Ishikawa (cell line): ENCODE results near the gene SH3PXD2A.

Source experiments
- CEBPB ChIP-seq: IDR thresholded peaks from 2 replicates; pipeline ENCODE4 v1.6.1; 2012
- CREB1 ChIP-seq: IDR thresholded peaks from 2 replicates; pipeline ENCODE4 v1.6.1; 2012; ENCODE audit warnings: low read depth
- EGR1 ChIP-seq: IDR thresholded peaks from 2 replicates; pipeline ENCODE4 v1.6.1; 2012
- EP300 ChIP-seq: IDR thresholded peaks from 2 replicates; pipeline ENCODE4 v1.6.1; 2012; ENCODE audit warnings: borderline replicate concordance
- FOXM1 ChIP-seq: IDR thresholded peaks from 2 replicates; pipeline ENCODE4 v1.6.1; 2012; ENCODE audit warnings: low read depth, borderline replicate concordance
- NFIC ChIP-seq: IDR thresholded peaks from 2 replicates; pipeline ENCODE4 v1.6.1; 2012
- RAD21 ChIP-seq: IDR thresholded peaks from 2 replicates; pipeline ENCODE4 v1.6.1; 2012; ENCODE audit warnings: low read depth
- TAF1 ChIP-seq: IDR thresholded peaks from 2 replicates; pipeline ENCODE4 v1.6.1; 2012; ENCODE audit warnings: low read depth, mild to moderate bottlenecking
- TCF12 ChIP-seq: IDR thresholded peaks from 2 replicates; pipeline ENCODE4 v1.6.1; 2012; ENCODE audit warnings: low read depth
- TEAD4 ChIP-seq: IDR thresholded peaks from 2 replicates; pipeline ENCODE4 v1.6.1; 2012
- YY1 ChIP-seq: IDR thresholded peaks from 2 replicates; pipeline ENCODE4 v1.6.1; 2012; ENCODE audit warnings: low read depth
- ZBTB7A ChIP-seq: IDR thresholded peaks from 2 replicates; pipeline ENCODE4 v1.6.1; 2012; ENCODE audit warnings: low read depth
- TF ChIP-seq, protein P1 (sequence below): IDR thresholded peaks from 2 replicates; pipeline ENCODE4 v1.6.1; 2012; ENCODE audit warnings: low read depth, mild to moderate bottlenecking
- TF ChIP-seq, protein P2 (sequence below): IDR thresholded peaks from 2 replicates; pipeline ENCODE4 v1.6.1; 2012
- TF ChIP-seq, protein P3 (sequence below): IDR thresholded peaks from 2 replicates; pipeline ENCODE4 v1.6.1; 2012

The SH3PXD2A gene

DNA sequence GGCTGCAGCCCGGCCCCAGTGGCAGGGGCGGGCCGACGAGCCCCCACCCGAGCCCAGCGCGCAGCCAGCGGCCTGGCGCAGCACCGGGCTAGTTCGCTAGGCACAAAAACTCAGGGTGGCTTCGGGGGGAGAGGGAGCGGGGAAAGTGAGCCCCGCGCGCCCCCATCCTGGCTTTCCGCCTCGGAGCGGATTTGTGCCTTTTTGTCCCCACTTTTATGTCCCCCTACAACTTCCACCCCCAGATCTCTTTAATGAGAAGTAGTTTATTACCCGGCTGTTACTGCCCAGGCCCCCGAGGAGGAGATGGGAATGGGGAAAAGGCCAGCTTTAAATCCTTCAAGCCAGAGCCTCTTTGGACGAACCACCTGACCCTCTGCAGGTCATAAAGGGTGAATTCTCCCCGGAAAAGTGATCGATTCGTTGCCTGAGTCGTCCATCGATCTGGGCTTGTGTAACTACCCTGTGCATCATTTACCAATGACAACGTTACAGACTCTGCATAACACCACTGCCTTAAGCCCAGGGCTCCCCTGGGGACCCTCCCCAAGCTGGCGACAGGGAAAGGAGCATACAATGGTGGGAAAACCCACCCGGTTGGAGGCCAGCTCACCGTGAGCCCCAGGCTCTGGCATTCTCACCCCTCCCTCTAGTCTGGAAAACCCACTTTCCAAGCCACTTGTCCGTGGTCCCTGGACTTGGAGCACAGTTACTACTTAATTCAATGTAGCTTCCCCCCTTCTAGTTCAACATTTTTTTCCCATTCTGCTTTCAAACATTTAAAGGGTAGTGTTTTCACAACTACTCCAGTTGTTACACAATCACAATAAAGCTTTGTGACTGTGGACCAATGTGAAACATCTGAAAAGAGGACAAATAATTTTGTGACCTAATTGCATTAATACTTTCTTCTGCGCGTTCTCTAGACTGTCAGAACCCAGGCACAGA lies 748 bp upstream of the SH3PXD2A start:
- no peak for TF ChIP-seq NFIC

DNA sequence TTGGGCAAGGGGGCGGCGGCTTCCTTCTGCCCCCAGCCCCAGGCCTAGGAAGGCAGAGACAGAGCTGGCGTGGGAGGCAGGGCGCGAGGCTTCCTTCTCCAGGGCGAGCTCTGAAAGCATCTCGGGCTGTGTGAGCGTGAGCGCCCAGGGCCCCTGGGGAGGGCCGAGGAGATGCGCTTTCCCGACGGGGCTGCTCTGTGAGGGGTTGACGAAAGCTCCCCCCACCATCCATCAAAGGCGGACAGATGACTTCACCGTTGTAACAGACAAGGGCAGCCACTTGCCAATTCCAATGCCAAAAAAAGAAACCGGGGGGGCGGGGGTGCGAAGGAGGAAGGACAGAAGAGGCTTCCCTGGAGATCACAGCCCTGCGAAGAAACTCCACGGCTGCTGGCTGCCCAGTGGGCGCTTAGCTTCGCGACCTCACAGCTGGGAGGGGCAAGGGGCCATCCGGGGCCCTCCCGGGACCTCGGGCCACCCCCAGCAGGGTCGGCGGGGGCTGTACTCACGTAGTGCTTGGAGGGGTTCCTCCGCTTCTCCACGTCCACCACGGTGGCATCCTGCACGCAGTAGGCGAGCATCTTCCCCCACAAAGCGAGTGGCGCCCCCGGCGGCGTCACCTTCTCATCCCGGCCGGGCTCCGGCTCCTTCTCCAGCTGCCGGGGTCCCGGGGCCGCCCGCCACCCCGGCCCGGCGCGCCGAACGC lies 537 bp downstream of the SH3PXD2A start:
- TF ChIP-seq RAD21, result no peak
- no peak for TF ChIP-seq TCF12
- TF ChIP-seq FOXM1, result no peak
- TF ChIP-seq CREB1, result no peak
- no peak for TF ChIP-seq EP300
- TF ChIP-seq ZBTB7A, result no peak
- TF ChIP-seq NFIC, result no peak
- no peak for TF ChIP-seq TAF1

DNA sequence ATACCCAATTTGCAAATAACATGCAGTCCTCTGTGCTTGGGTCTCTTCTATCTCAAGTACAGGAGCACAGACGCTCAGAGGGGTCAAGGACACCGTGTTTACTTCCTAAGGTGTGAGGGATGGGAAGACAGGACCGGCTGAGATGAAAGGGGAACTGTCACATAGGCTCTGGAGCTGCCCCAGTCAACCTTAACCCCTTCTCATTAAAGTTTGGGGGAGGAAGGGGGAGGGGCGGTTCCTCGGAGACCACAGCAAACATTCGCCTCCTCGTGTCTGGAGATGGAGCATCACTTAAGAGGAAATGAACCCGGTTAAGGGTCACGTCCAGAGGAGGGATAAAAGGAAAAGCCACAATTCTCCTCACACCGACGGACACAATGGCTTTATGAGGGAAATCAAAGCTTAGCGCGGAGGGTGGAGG lies 1.1 kb downstream of the SH3PXD2A start:
- TF ChIP-seq EGR1, result no peak
- TF ChIP-seq NFIC, result no peak
- TF ChIP-seq YY1, result no peak
- TF ChIP-seq TCF12, result no peak
- TF ChIP-seq FOXM1, result no peak
- TF ChIP-seq, protein P1, sequence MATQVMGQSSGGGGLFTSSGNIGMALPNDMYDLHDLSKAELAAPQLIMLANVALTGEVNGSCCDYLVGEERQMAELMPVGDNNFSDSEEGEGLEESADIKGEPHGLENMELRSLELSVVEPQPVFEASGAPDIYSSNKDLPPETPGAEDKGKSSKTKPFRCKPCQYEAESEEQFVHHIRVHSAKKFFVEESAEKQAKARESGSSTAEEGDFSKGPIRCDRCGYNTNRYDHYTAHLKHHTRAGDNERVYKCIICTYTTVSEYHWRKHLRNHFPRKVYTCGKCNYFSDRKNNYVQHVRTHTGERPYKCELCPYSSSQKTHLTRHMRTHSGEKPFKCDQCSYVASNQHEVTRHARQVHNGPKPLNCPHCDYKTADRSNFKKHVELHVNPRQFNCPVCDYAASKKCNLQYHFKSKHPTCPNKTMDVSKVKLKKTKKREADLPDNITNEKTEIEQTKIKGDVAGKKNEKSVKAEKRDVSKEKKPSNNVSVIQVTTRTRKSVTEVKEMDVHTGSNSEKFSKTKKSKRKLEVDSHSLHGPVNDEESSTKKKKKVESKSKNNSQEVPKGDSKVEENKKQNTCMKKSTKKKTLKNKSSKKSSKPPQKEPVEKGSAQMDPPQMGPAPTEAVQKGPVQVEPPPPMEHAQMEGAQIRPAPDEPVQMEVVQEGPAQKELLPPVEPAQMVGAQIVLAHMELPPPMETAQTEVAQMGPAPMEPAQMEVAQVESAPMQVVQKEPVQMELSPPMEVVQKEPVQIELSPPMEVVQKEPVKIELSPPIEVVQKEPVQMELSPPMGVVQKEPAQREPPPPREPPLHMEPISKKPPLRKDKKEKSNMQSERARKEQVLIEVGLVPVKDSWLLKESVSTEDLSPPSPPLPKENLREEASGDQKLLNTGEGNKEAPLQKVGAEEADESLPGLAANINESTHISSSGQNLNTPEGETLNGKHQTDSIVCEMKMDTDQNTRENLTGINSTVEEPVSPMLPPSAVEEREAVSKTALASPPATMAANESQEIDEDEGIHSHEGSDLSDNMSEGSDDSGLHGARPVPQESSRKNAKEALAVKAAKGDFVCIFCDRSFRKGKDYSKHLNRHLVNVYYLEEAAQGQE, result no peak
- no peak for TF ChIP-seq TEAD4

DNA sequence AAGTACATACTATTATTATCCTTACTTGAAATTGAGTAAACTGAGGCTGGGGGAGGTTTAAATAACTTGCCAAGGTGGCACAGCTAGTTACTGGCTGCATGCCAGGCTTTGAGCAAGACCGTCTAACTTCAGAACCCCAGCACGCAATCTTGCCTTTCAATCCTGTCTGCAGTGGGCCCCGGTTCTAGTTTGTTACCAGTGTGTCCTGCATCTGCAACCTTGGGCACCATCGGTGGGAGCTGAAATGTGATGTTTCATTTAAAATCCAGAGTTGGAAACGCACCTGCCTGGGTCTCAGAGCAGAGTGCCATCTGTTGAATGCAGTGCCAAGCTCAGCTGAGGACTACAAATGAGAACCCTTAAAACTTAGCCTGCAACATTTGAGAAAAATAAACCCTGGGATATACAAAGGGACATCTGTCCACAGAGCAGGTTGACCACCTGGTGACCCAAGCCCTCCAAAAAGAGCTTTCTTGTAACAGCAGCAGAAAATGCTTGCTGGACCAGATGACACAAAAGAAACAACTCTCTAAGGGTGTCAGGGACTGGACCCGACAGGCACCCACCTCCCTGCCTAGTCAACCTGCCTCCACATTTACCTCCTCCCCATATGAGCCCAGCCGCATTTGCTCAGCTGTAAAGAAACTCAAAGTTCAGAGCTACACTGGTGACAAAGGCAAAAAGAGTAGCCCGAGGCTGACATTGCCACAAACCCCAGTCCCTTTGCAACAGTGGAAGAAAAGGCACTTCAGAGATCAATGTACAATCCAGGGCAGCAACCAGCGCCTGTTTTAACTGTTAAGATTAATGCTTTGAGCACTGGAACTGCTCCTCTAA lies 1.7 kb downstream of the SH3PXD2A start:
- TF ChIP-seq, protein P1, result no peak
- TF ChIP-seq ZBTB7A (no peak), FOXM1 (no peak), CREB1 (no peak), TAF1 (no peak), CEBPB (no peak), TCF12 (no peak), EP300 (no peak), RAD21 (no peak), YY1 (no peak), TEAD4 (no peak), NFIC (no peak), EGR1 (no peak)
- TF ChIP-seq, protein P2, sequence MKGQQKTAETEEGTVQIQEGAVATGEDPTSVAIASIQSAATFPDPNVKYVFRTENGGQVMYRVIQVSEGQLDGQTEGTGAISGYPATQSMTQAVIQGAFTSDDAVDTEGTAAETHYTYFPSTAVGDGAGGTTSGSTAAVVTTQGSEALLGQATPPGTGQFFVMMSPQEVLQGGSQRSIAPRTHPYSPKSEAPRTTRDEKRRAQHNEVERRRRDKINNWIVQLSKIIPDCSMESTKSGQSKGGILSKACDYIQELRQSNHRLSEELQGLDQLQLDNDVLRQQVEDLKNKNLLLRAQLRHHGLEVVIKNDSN, result no peak
- TF ChIP-seq, protein P3, sequence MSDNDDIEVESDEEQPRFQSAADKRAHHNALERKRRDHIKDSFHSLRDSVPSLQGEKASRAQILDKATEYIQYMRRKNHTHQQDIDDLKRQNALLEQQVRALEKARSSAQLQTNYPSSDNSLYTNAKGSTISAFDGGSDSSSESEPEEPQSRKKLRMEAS, result no peak

DNA sequence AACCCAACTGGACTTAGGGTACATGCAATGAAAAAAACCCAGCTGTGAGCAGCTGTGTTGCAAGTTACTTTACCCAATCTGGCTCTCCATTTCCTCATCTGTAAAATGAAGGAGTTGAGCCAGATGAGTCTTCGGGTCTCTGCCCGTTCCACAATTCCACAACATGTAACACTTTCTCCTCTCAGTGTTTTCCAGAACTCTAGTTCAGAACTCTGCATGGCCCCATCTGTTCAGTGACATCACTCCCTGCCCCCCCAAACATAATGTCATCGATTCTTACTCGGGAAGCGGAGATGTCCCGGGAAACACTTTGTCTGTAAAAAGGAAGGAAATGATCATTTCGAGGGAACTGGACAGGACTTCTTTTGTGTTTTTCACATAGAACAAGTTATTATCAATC lies 2.5 kb downstream of the SH3PXD2A start:
- TF ChIP-seq EGR1 (no peak), EP300 (no peak), FOXM1 (no peak), TEAD4 (no peak), ZBTB7A (no peak), RAD21 (no peak), TCF12 (no peak), CEBPB (no peak)
- TF ChIP-seq, protein P1, result no peak
- TF ChIP-seq, protein P2, result no peak
